Stimulated activated naive B cell treated with anti-CD40 and anti-IgM and Interleukin-4, amounts not matched to agents 10 μg/mL and 1 μg/mL and 100 μg/mL, for 72 hours (primary cell): Measurements from ENCODE around the gene UBTFL1.
"Not testable (repeated sequence)": the region's sequence is repeated elsewhere in the genome, so short reads cannot be mapped to it uniquely, and the experiment has no call there.

Experiments
- ATAC-seq, 2 donors: fragments of 150-1000 bp; cut with Tn5 transposase; replicated peaks; 2 replicates each; pipeline ENCODE4 v1.10.0; 2021; ENCODE audit warnings: moderate library complexity in 1 of 2
- DNase-seq: peaks from one replicate; pipeline ENCODE4 v3.0.0; 2021
- H3K27ac Mint-ChIP-seq: one replicate; pipeline ENCODE4 v1.8.0; 2022; ENCODE audit warnings: mild to moderate bottlenecking, mixed read lengths
- H3K27me3 Mint-ChIP-seq, 2 donors: one replicate each; pipeline ENCODE4 v1.8.0; 2022; ENCODE audit warnings: mixed read lengths in 2 of 2
- H3K36me3 Mint-ChIP-seq, 2 donors: one replicate each; pipeline ENCODE4 v1.8.0; 2022; ENCODE audit warnings: mixed read lengths in 2 of 2, mild to moderate bottlenecking in 1 of 2
- H3K4me1 Mint-ChIP-seq, 2 donors: one replicate each; pipeline ENCODE4 v1.8.0; 2022; ENCODE audit warnings: mixed read lengths in 2 of 2, mild to moderate bottlenecking in 1 of 2
- H3K4me3 Mint-ChIP-seq, 2 donors: one replicate each; pipeline ENCODE4 v1.8.0; 2022; ENCODE audit warnings: mild to moderate bottlenecking in 2 of 2, mixed read lengths in 2 of 2, moderate library complexity in 1 of 2
- H3K9me3 Mint-ChIP-seq, 2 donors: one replicate each; pipeline ENCODE4 v1.8.0; 2022; ENCODE audit warnings: mixed read lengths in 2 of 2, mild to moderate bottlenecking in 1 of 2

UBTFL1 gene

GRCh38 chr11:90085650-90086049 is at the start of gene UBTFL1:
TSS of gene UBTFL1 (plus strand) at chr11:90085950. CDS start at chr11:90085950, 0 bp downstream.
- not testable (repeated sequence) for H3K27ac Mint-ChIP-seq, DNase-seq, ATAC-seq, H3K36me3 Mint-ChIP-seq, H3K27me3 Mint-ChIP-seq, H3K9me3 Mint-ChIP-seq, H3K4me1 Mint-ChIP-seq, H3K4me3 Mint-ChIP-seq

- H3K4me1 Mint-ChIP-seq, DNase-seq, H3K36me3 Mint-ChIP-seq, H3K27me3 Mint-ChIP-seq, ATAC-seq, H3K4me3 Mint-ChIP-seq, H3K27ac Mint-ChIP-seq, H3K9me3 Mint-ChIP-seq: not testable (repeated sequence)
Measured at GRCh38 chr11:90051591-90052209, 34.0 kb upstream of the UBTFL1 start.

GRCh38 chr11:90052311-90052710 is 33.4 kb upstream of the UBTFL1 start:
- H3K4me3 Mint-ChIP-seq = peak overlapping the region in 1 of 2 donors; percentile 25
- not testable (repeated sequence) for H3K4me1 Mint-ChIP-seq, ATAC-seq, H3K27ac Mint-ChIP-seq, H3K36me3 Mint-ChIP-seq, H3K27me3 Mint-ChIP-seq, H3K9me3 Mint-ChIP-seq, DNase-seq

- DNase-seq, H3K4me1 Mint-ChIP-seq, H3K4me3 Mint-ChIP-seq: not testable (repeated sequence)
Measured at GRCh38 chr11:90053545-90053944, 32.2 kb upstream of the UBTFL1 start.

GRCh38 chr11:90088731-90089130 is 3.0 kb downstream of the UBTFL1 start:
- not testable (repeated sequence) for H3K9me3 Mint-ChIP-seq, H3K27ac Mint-ChIP-seq, DNase-seq, ATAC-seq, H3K36me3 Mint-ChIP-seq, H3K4me3 Mint-ChIP-seq, H3K4me1 Mint-ChIP-seq, H3K27me3 Mint-ChIP-seq

More at GRCh38 chr11:90053545-90053944, 32.2 kb upstream of the UBTFL1 start:
- H3K27ac Mint-ChIP-seq, ATAC-seq, H3K36me3 Mint-ChIP-seq, H3K27me3 Mint-ChIP-seq, H3K9me3 Mint-ChIP-seq: not testable (repeated sequence)

GRCh38 chr11:90095230-90095924 is 9.6 kb downstream of the UBTFL1 start:
- not testable (repeated sequence) for H3K36me3 Mint-ChIP-seq, H3K4me1 Mint-ChIP-seq, ATAC-seq, DNase-seq, H3K27ac Mint-ChIP-seq, H3K4me3 Mint-ChIP-seq, H3K27me3 Mint-ChIP-seq, H3K9me3 Mint-ChIP-seq

- H3K27me3 Mint-ChIP-seq, H3K4me3 Mint-ChIP-seq, H3K9me3 Mint-ChIP-seq, ATAC-seq, DNase-seq, H3K4me1 Mint-ChIP-seq, H3K27ac Mint-ChIP-seq, H3K36me3 Mint-ChIP-seq: not testable (repeated sequence)
Measured at GRCh38 chr11:90098261-90098660, 12.5 kb downstream of the UBTFL1 start.

- Mint-ChIP-seq H3K27ac (no peak overlapping the region), H3K9me3 (no peaks in the 10 kb centered on the region), H3K27me3 (no peaks in the 10 kb centered on the region), H3K4me1 (no peaks in the 10 kb centered on the region), H3K36me3 (no peaks in the 10 kb centered on the region), H3K4me3 (no peak overlapping the region)
- DNase-seq (no peak), ATAC-seq (no peak)
Measured at GRCh38 chr11:90100431-90100830, 14.7 kb downstream of the UBTFL1 start.

GRCh38 chr11:90113541-90113940 is 27.8 kb downstream of the UBTFL1 start:
- H3K4me1 Mint-ChIP-seq = no peaks in the 10 kb centered on the region
- no peak for ATAC-seq

GRCh38 chr11:90120191-90120590 is 34.4 kb downstream of the UBTFL1 start:
- no peaks in the 10 kb centered on the region for H3K27me3 Mint-ChIP-seq
- no peak for ATAC-seq
- DNase-seq = no peak
- no peaks in the 10 kb centered on the region for H3K9me3 Mint-ChIP-seq
- H3K27ac Mint-ChIP-seq = no peak overlapping the region
- no peaks in the 10 kb centered on the region for H3K36me3 Mint-ChIP-seq
- H3K4me1 Mint-ChIP-seq = no peaks in the 10 kb centered on the region
- no peak overlapping the region for H3K4me3 Mint-ChIP-seq

More at GRCh38 chr11:90113541-90113940, 27.8 kb downstream of the UBTFL1 start:
- Mint-ChIP-seq H3K27me3 (no peaks in the 10 kb centered on the region), H3K36me3 (no peaks in the 10 kb centered on the region), H3K27ac (no peak overlapping the region), H3K9me3 (no peaks in the 10 kb centered on the region), H3K4me3 (no peak overlapping the region)
- DNase-seq = no peak

GRCh38 chr11:90124371-90124770 is 38.6 kb downstream of the UBTFL1 start:
- Mint-ChIP-seq H3K4me3 (no peak overlapping the region), H3K9me3 (no peaks in the 10 kb centered on the region), H3K27me3 (no peaks in the 10 kb centered on the region), H3K27ac (no peak overlapping the region), H3K4me1 (no peaks in the 10 kb centered on the region), H3K36me3 (no peaks in the 10 kb centered on the region)
- ATAC-seq (no peak), DNase-seq (no peak)

- no peak overlapping the region for H3K27ac Mint-ChIP-seq
- DNase-seq (no peak), ATAC-seq (no peak)
- no peak overlapping the region for H3K4me3 Mint-ChIP-seq
- no peaks in the 10 kb centered on the region for H3K36me3 Mint-ChIP-seq
- no peaks in the 10 kb centered on the region for H3K9me3 Mint-ChIP-seq
- H3K4me1 Mint-ChIP-seq = no peaks in the 10 kb centered on the region
- no peaks in the 10 kb centered on the region for H3K27me3 Mint-ChIP-seq
Measured at GRCh38 chr11:90124946-90125345, 39.2 kb downstream of the UBTFL1 start.

- ATAC-seq (no peak), DNase-seq (no peak)
- peak overlapping the region; percentile 14 to 60 for H3K4me3 Mint-ChIP-seq
- H3K27ac Mint-ChIP-seq = no peak overlapping the region
- H3K36me3 Mint-ChIP-seq = no peaks in the 10 kb centered on the region
- peaks cover 1 to 13% of the 10 kb centered on the region in 2 donors for H3K4me1 Mint-ChIP-seq
- no peaks in the 10 kb centered on the region for H3K9me3 Mint-ChIP-seq
- peaks cover 17 to 35% of the 10 kb centered on the region in 2 donors for H3K27me3 Mint-ChIP-seq
Measured at GRCh38 chr11:90133560-90134477, 48.1 kb downstream of the UBTFL1 start.

GRCh38 chr11:90134478-90135003 is 48.8 kb downstream of the UBTFL1 start, which contains the start of gene NAALAD2:
TSS of gene NAALAD2 (plus strand) at chr11:90134663. CDS start at chr11:90134759, 96 bp downstream.
- H3K4me3 Mint-ChIP-seq = peak within 1 kb of the TSS; percentile 42 to 60
- DNase-seq = peak; percentile 11
- peaks cover 1 to 13% of the 10 kb centered on the region in 2 donors for H3K4me1 Mint-ChIP-seq
- H3K36me3 Mint-ChIP-seq = no peaks in the 10 kb centered on the region
- no peak within 1 kb of the TSS for H3K27ac Mint-ChIP-seq
- H3K9me3 Mint-ChIP-seq = no peaks in the 10 kb centered on the region
- peaks cover 17 to 35% of the 10 kb centered on the region in 2 donors for H3K27me3 Mint-ChIP-seq
- ATAC-seq = peak; percentile 72 to 74
